H1 (cell line): Measurements from ENCODE around the gene ADAM12. TPM values are rescaled to one million over a fixed set of nuclear protein-coding genes. Genes with fewer than 3 reads are reported as not detected.

ENCODE experiments used
- CTCF ChIA-PET: fragments of 300-600 bp; sonication (Branson Sonifier 250); formaldehyde crosslinking; loops from one replicate; lab custom pipeline; 2021; ENCODE audit not compliant: partially characterized antibody; lab: Charles Lee
- POLR2A ChIA-PET: fragments of 300-600 bp; sonication (Branson Sonifier 250); formaldehyde crosslinking; loops from one replicate; lab custom pipeline; 2021; ENCODE audit warnings: inconsistent platforms; ENCODE audit not compliant: partially characterized antibody; lab: Charles Lee
- DNase-seq, 2 experiments: peaks; one replicate each; pipeline versions ENCODE4 v3.0.0 to v3.0.0-alpha.2; 2010 to 2022; ENCODE audit warnings: low spot score in 2 of 2, low read depth in 1 of 2, mixed read lengths in 1 of 2
- FAIRE-seq: peaks from 2 replicates; lab custom pipeline; 2011; peaks lifted over from hg19 to GRCh38; lab: Jason Lieb, UNC
- H2AFZ ChIP-seq: 2 replicates; pipeline ENCODE4 v1.8.1; 2012; ENCODE audit warnings: low read length, inconsistent platforms
- H2AK5ac ChIP-seq: 2 replicates; pipeline ENCODE4 v1.6.1; 2013; ENCODE audit warnings: low read depth, low read length
- H2BK120ac ChIP-seq: replicated peaks from 2 replicates; pipeline ENCODE3; 2013; ENCODE audit warnings: low read depth, low read length, inconsistent platforms
- H2BK12ac ChIP-seq: 2 replicates; pipeline ENCODE4 v1.6.1; 2013; ENCODE audit warnings: low read depth, low read length
- H2BK15ac ChIP-seq: 2 replicates; pipeline ENCODE4 v1.6.1; 2013; ENCODE audit warnings: low read length
- H2BK20ac ChIP-seq: 2 replicates; pipeline ENCODE4 v1.6.1; 2013; ENCODE audit warnings: low read length
- H2BK5ac ChIP-seq: 2 replicates; pipeline ENCODE4 v1.6.1; 2013; ENCODE audit warnings: low read depth, low read length
- H3K14ac ChIP-seq: 2 replicates; pipeline ENCODE4 v1.6.1; 2013; ENCODE audit warnings: inconsistent platforms; ENCODE audit not compliant: insufficient read length
- H3K18ac ChIP-seq: 2 replicates; pipeline ENCODE4 v1.6.1; 2013; ENCODE audit warnings: low read length; ENCODE audit errors: extremely low read depth
- H3K23ac ChIP-seq: 2 replicates; pipeline ENCODE4 v1.6.1; 2013; ENCODE audit warnings: inconsistent platforms; ENCODE audit not compliant: insufficient read length
- H3K23me2 ChIP-seq: 2 replicates; pipeline ENCODE4 v1.6.1; 2013; ENCODE audit warnings: low read depth, low read length
- H3K27ac ChIP-seq: 2 replicates; pipeline ENCODE4 v1.6.1; 2011; ENCODE audit warnings: low read depth, low read length, inconsistent platforms
- H3K27me3 ChIP-seq, 4 experiments: replicated peaks in 1 of 4; 1 replicate in 1 of 4; 2 replicates in 3 of 4; pipeline versions ENCODE4 v1.6.1 to v1.8.1; 2011 to 2013; ENCODE audit warnings: low read length in 3 of 4, mild to moderate bottlenecking in 3 of 4, inconsistent platforms in 2 of 4, mixed read lengths in 2 of 4, moderate library complexity in 1 of 4; ENCODE audit not compliant: control insufficient read depth in 3 of 4, insufficient read depth in 3 of 4; ENCODE audit errors: extremely low read depth in 1 of 4
- H3K36me3 ChIP-seq, 4 experiments: 2 replicates each; pipeline versions ENCODE4 v1.6.1 to v1.8.1; 2011 to 2013; ENCODE audit warnings: mild to moderate bottlenecking in 4 of 4, low read length in 3 of 4, moderate library complexity in 2 of 4, control low read depth in 1 of 4, inconsistent platforms in 1 of 4; ENCODE audit not compliant: insufficient read depth in 4 of 4, control insufficient read depth in 2 of 4
- H3K4ac ChIP-seq: replicated peaks from 2 replicates; pipeline ENCODE3; 2013; ENCODE audit warnings: low read length, low read depth, mixed read lengths, inconsistent platforms; ENCODE audit not compliant: insufficient read length
- H3K4me1 ChIP-seq, 4 experiments: replicated peaks in 1 of 4; 1 replicate in 1 of 4; 2 replicates in 3 of 4; pipeline versions ENCODE4 v1.6.1 to v1.8.1; 2011 to 2013; ENCODE audit warnings: low read length in 3 of 4, inconsistent platforms in 2 of 4, mixed read lengths in 1 of 4; ENCODE audit not compliant: insufficient read depth in 4 of 4, control insufficient read depth in 3 of 4
- H3K4me2 ChIP-seq, 2 experiments: 2 replicates each; pipeline versions ENCODE4 v1.6.1 to v1.8.1; 2011 to 2013; ENCODE audit warnings: low read depth in 2 of 2, low read length in 2 of 2, control low read depth in 1 of 2, inconsistent platforms in 1 of 2, mild to moderate bottlenecking in 1 of 2; ENCODE audit not compliant: insufficient read depth in 1 of 2
- H3K4me3 ChIP-seq, 4 experiments: fragments of 200-600, 300-600 bp in 1 of 4; sonication (generic), shearing (Covaris generic), sonication (Bioruptor Twin) in 1 of 4; 2 replicates each; pipeline versions ENCODE4 v1.5.1 to v1.8.1; 2011 to 2016; ENCODE audit warnings: low read length in 4 of 4, low read depth in 3 of 4, control low read depth in 2 of 4, inconsistent platforms in 2 of 4, mild to moderate bottlenecking in 2 of 4, mixed read lengths in 1 of 4, moderate library complexity in 1 of 4; ENCODE audit not compliant: insufficient read depth in 2 of 4; ENCODE audit errors: extremely low read depth in 1 of 4
- H3K56ac ChIP-seq: replicated peaks from 2 replicates; pipeline ENCODE3; 2013; ENCODE audit warnings: low read depth, mild to moderate bottlenecking, mixed read lengths, low read length, inconsistent platforms; ENCODE audit not compliant: insufficient read length
- H3K79me1 ChIP-seq: 2 replicates; pipeline ENCODE4 v1.6.1; 2013; ENCODE audit warnings: low read depth, low read length, control low read depth
- H3K79me2 ChIP-seq, 2 experiments: 2 replicates each; pipeline versions ENCODE4 v1.6.1 to v1.8.1; 2012 to 2013; ENCODE audit warnings: low read length in 2 of 2, mild to moderate bottlenecking in 2 of 2, inconsistent platforms in 1 of 2; ENCODE audit not compliant: insufficient read depth in 2 of 2, control insufficient read depth in 1 of 2
- H3K9ac ChIP-seq, 4 experiments: replicated peaks in 1 of 4; 1 replicate in 1 of 4; 2 replicates in 3 of 4; pipeline versions ENCODE4 v1.6.1 to v1.8.1; 2011 to 2013; ENCODE audit warnings: low read depth in 3 of 4, low read length in 3 of 4, control low read depth in 2 of 4, mild to moderate bottlenecking in 2 of 4, moderate library complexity in 2 of 4, inconsistent platforms in 1 of 4; ENCODE audit errors: extremely low read depth in 1 of 4
- H3K9me3 ChIP-seq, 2 experiments: 2 replicates each; pipeline versions ENCODE4 v1.6.1 to v1.8.1; 2012 to 2013; ENCODE audit warnings: mild to moderate bottlenecking in 2 of 2, moderate library complexity in 2 of 2, control low read depth in 1 of 2, inconsistent platforms in 1 of 2, low read depth in 1 of 2, low read length in 1 of 2, mixed read lengths in 1 of 2; ENCODE audit not compliant: insufficient read depth in 2 of 2
- H4K20me1 ChIP-seq, 2 experiments: replicated peaks in 1 of 2; 2 replicates each; pipeline versions ENCODE3 to v1.8.1; 2011 to 2013; ENCODE audit warnings: inconsistent platforms in 2 of 2, low read length in 2 of 2, mild to moderate bottlenecking in 1 of 2; ENCODE audit not compliant: insufficient read depth in 2 of 2, control insufficient read depth in 1 of 2
- H4K5ac ChIP-seq: 2 replicates; pipeline ENCODE4 v1.6.1; 2013; ENCODE audit warnings: low read length, low read depth, mixed read lengths, inconsistent platforms; ENCODE audit not compliant: insufficient read length
- H4K8ac ChIP-seq: 2 replicates; pipeline ENCODE4 v1.8.0; 2013; ENCODE audit warnings: mild to moderate bottlenecking, moderate library complexity, low read length, inconsistent platforms; ENCODE audit not compliant: insufficient read depth; ENCODE audit errors: extremely low read depth
- H4K91ac ChIP-seq: replicated peaks from 2 replicates; pipeline ENCODE3; 2013; ENCODE audit warnings: low read length, mixed read lengths, inconsistent platforms; ENCODE audit not compliant: insufficient read length
- BRCA1 ChIP-seq: IDR thresholded peaks from 2 replicates; pipeline ENCODE4 v1.6.1; 2012; ENCODE audit warnings: low read depth, low read length, improper control_type of control experiment
- CBX5 ChIP-seq: fragments of 300-800, 300-1000 bp; sonication (generic); IDR thresholded peaks from 2 replicates; pipeline ENCODE4 v1.7.1; 2016; ENCODE audit warnings: antibody characterized with exemption, low read length, low read depth
- CBX8 ChIP-seq: fragments of 300-800, 300-1000 bp; sonication (generic); IDR thresholded peaks from 2 replicates; pipeline ENCODE4 v1.7.1; 2016; ENCODE audit warnings: low read depth, low read length, borderline replicate concordance
- CHD2 ChIP-seq: IDR thresholded peaks from 2 replicates; pipeline ENCODE4 v1.6.1; 2012; ENCODE audit warnings: low read length, improper control_type of control experiment
- CREB1 ChIP-seq: IDR thresholded peaks from 2 replicates; pipeline ENCODE4 v1.6.1; 2012; ENCODE audit warnings: inconsistent platforms
- GTF2F1 ChIP-seq: IDR thresholded peaks from 2 replicates; pipeline ENCODE4 v1.6.1; 2012; ENCODE audit warnings: low read depth, low read length, improper control_type of control experiment, borderline replicate concordance
- JUN ChIP-seq: IDR thresholded peaks from 2 replicates; pipeline ENCODE4 v1.6.1; 2011; ENCODE audit warnings: low read depth, mild to moderate bottlenecking, improper control_type of control experiment, low read length
- KDM1A ChIP-seq: fragments of 200-600, 300-600 bp; sonication (generic); IDR thresholded peaks from 2 replicates; pipeline ENCODE4 v1.7.1; 2016; ENCODE audit warnings: mild to moderate bottlenecking, low read length, borderline replicate concordance
- NRF1 ChIP-seq: IDR thresholded peaks from 2 replicates; pipeline ENCODE4 v1.6.1; 2011; ENCODE audit warnings: mild to moderate bottlenecking, low read depth, low read length, improper control_type of control experiment
- RNF2 ChIP-seq: fragments of 200-900, 300-1000 bp; sonication (generic); IDR thresholded peaks from 2 replicates; pipeline ENCODE4 v1.7.1; 2016; ENCODE audit warnings: borderline replicate concordance, low read depth, mild to moderate bottlenecking, antibody characterized with exemption, low read length; ENCODE audit not compliant: poor library complexity, severe bottlenecking; ENCODE audit errors: missing control alignments
- SUZ12 ChIP-seq: fragments of 200-600 bp; sonication (generic); IDR thresholded peaks from 2 replicates; pipeline ENCODE4 v1.6.1; 2012; ENCODE audit warnings: mild to moderate bottlenecking, inconsistent platforms, low read length, moderate library complexity, mixed read lengths
- TBP ChIP-seq: IDR thresholded peaks from 2 replicates; pipeline ENCODE4 v1.6.1; 2011; ENCODE audit warnings: low read depth, low read length, improper control_type of control experiment
- WGBS, 2 experiments: shearing (Covaris generic) in 1 of 2; methylation state at CpG; one replicate each; pipeline versions ENCODE4 v1.1.6 to v1.1.7; 2013 to 2015; ENCODE audit warnings: low lambda C conversion rate in 2 of 2, mixed read lengths in 2 of 2, inconsistent platforms in 1 of 2, low coverage in 1 of 2, missing lambda C conversion rate in 1 of 2; ENCODE audit not compliant: insufficient replicate concordance in 2 of 2, insufficient coverage in 1 of 2, insufficient read length in 1 of 2; ENCODE audit errors: extremely low coverage in 1 of 2, missing lambda C conversion rate in 1 of 2; 5-methylcytosine and 5-hydroxymethylcytosine counted together
- polyA plus RNA-seq, 7 experiments: library from polyadenylated mRNA; depleted of rRNA in 3 of 7; stranded (reverse) in 5 of 7; unstranded in 2 of 7; fragments of >200 nt in 5 of 7; fragments of 200-250 nt in 2 of 7; gene quantifications; 1 replicate in 5 of 7; 2 replicates in 1 of 7; 4 replicates in 1 of 7; pipeline versions ENCODE4 v1.2.1 to v1.2.3, GENCODE V29; 2011 to 2013; ENCODE audit warnings: missing spikeins in 2 of 7, mixed read lengths in 2 of 7
- total RNA-seq: library from RNA; stranded (reverse); fragmentation: NEBNext Ultra II Directional; extraction: Animal tissue kit (Norgen Biotek cat#: 25700); gene quantifications from 2 replicates; pipeline ENCODE4 v1.2.1, GENCODE V29; 2021

ADAM12 gene
- total and polyA plus RNA-seq, 2 of the 8 experiments (the other 6 are each of a cell fraction or from before 2014, with no cell fraction given): 0.07 to 0.17 TPM

DNA sequence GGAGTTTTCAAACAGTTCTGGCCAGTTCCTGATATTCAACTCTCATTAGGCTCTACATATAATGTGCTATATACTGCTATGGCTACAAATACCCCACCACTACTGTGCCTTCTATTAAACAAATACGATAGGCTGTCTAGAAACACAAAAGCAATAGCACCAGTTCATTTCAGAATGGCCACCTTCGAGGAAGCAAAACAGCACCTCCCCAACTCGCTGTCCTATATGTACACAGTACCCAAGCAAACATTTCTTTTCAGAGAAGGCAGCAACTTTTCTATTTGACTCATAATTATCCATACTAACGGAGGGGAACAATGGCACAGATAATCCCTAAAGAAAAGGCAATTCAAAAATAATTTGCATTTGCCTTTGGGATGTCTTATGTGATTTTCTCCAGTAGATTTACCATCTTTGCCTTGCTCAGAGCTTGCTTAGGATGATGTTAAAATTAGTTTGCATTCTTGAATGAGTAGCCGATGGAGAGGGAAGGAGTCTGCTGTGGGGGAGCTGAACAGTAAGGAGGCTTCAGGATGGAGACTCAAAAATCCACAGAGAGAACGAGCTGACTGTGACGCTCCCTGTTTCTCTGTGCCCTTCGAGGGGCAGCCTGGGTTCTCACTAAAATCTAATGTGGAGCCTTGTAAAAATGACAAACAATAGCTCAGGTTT is 273.3 kb downstream of the ADAM12 start:
- Histone ChIP-seq H4K91ac (no peak overlapping the region), H3K23ac (no peak overlapping the region), H3K9ac (no peak overlapping the region), H2BK12ac (no peak overlapping the region), H2BK120ac (no peak overlapping the region), H4K20me1 (no peaks in the 10 kb centered on the region), H3K36me3 (no peaks in the 10 kb centered on the region; a peak in 1 of 8 replicates), H3K4me1 (peaks cover 0 to 13% (median 9%) of the 10 kb centered on the region in 4 experiments; a peak in 3 of 7 replicates), H4K8ac (no peak overlapping the region), H2BK5ac (no peak overlapping the region), H3K56ac (no peak overlapping the region), H2BK20ac (no peak overlapping the region), H2AFZ (no peak overlapping the region), H3K9me3 (no peaks in the 10 kb centered on the region; a peak in 1 of 4 replicates), H3K18ac (no peak overlapping the region; the same call in 1 of the 2 replicates), H3K4ac (no peak overlapping the region), H3K4me2 (peak overlapping the region in 1 of 2 experiments; percentile 17; a peak in 1 of 4 replicates), H3K79me2 (no peaks in the 10 kb centered on the region), H3K14ac (no peak overlapping the region), H4K5ac (no peak overlapping the region), H2BK15ac (no peak overlapping the region), H2AK5ac (no peak overlapping the region), H3K27me3 (no peaks in the 10 kb centered on the region), H3K23me2 (no peaks in the 10 kb centered on the region), H3K79me1 (no peaks in the 10 kb centered on the region), H3K4me3 (no peak overlapping the region), H3K27ac (no peak overlapping the region)
- FAIRE-seq (no peak), DNase-seq (no peak)
- POLR2A ChIA-PET: interaction anchor here (0.6 kb wide), 1 partner anchor 95 kb away, joined by 3 read pairs; no protein-coding TSS in a partner anchor
- 79% methylated on average over 8 of the region's 8 CpGs; no CpG with 5 or more reads in 1 of the 2 experiments for WGBS, 2 experiments
- CTCF ChIA-PET: interaction anchor here (0.8 kb wide), 1 partner anchor 17 kb away, joined by 4 read pairs; no protein-coding TSS in a partner anchor
- TF ChIP-seq TBP (no peak), JUN (no peak), CHD2 (no peak), RNF2 (no peak), CBX5 (no peak), BRCA1 (no peak), CREB1 (no peak), GTF2F1 (no peak), KDM1A (no peak), SUZ12 (no peak), CBX8 (no peak), NRF1 (no peak)
